OCI-LY1 (cell line): Measurements from ENCODE around the gene SLC5A3.
A peak's percentile ranks its signal among the peaks of the same experiment; 100 is the strongest.

Experiments
- H2AFZ ChIP-seq: fragments of 200-600 bp; sonication (generic), shearing (Covaris generic); 2 replicates; pipeline ENCODE4 v1.6.0; 2014; ENCODE audit warnings: antibody characterized with exemption, mild to moderate bottlenecking, low read length
- H3F3A ChIP-seq: fragments of 200-600 bp; sonication (generic), shearing (Covaris generic); 2 replicates; pipeline ENCODE4 v1.6.0; 2014; ENCODE audit warnings: mild to moderate bottlenecking, antibody characterized with exemption, low read length, moderate library complexity; ENCODE audit not compliant: insufficient read depth
- H3K27ac ChIP-seq: fragments of 200-600 bp; sonication (generic); 2 replicates; pipeline ENCODE4 v1.5.1; 2014; ENCODE audit warnings: low read length, mixed run types, mild to moderate bottlenecking, low read depth; ENCODE audit not compliant: poor library complexity, severe bottlenecking
- H3K27me3 ChIP-seq: fragments of 200-600 bp; sonication (generic); 2 replicates; pipeline ENCODE4 v1.6.0; 2014; ENCODE audit warnings: antibody characterized with exemption, mild to moderate bottlenecking, low read length, moderate library complexity; ENCODE audit not compliant: insufficient read depth
- H3K36me3 ChIP-seq: fragments of 200-600 bp; sonication (generic); 2 replicates; pipeline ENCODE4 v1.6.1; 2014; ENCODE audit warnings: mild to moderate bottlenecking, antibody characterized with exemption, low read length, moderate library complexity, mixed read lengths; ENCODE audit not compliant: insufficient read depth
- H3K4me1 ChIP-seq: fragments of 200-600 bp; sonication (generic); 2 replicates; pipeline ENCODE4 v1.5.1; 2014; ENCODE audit warnings: mild to moderate bottlenecking, low read length, moderate library complexity; ENCODE audit not compliant: insufficient read depth, severe bottlenecking
- H3K4me2 ChIP-seq: fragments of 200-600 bp; sonication (generic), shearing (Covaris generic); 2 replicates; pipeline ENCODE4 v1.6.1; 2014; ENCODE audit warnings: low read length
- H3K4me3 ChIP-seq: fragments of 200-600 bp; sonication (generic); 2 replicates; pipeline ENCODE4 v1.5.1; 2014; ENCODE audit warnings: low read length, low read depth, mild to moderate bottlenecking, mixed read lengths; ENCODE audit not compliant: poor library complexity, severe bottlenecking
- H3K79me2 ChIP-seq: fragments of 200-600 bp; shearing (Covaris generic); 2 replicates; pipeline ENCODE4 v1.6.1; 2016; ENCODE audit warnings: mixed run types, low read length, mixed read lengths; ENCODE audit not compliant: insufficient read depth
- H3K9ac ChIP-seq: fragments of 200-600 bp; sonication (generic), shearing (Covaris generic); 2 replicates; pipeline ENCODE4 v1.6.1; 2014; ENCODE audit warnings: mild to moderate bottlenecking, low read length, mixed read lengths
- H3K9me2 ChIP-seq: fragments of 200-600 bp; sonication (generic), shearing (Covaris generic); 2 replicates; pipeline ENCODE4 v1.6.1; 2014; ENCODE audit warnings: low read depth, mild to moderate bottlenecking, low read length, mixed read lengths
- H3K9me3 ChIP-seq: fragments of 200-600 bp; shearing (Covaris generic); 2 replicates; pipeline ENCODE4 v1.6.1; 2014; ENCODE audit warnings: low read length, mixed read lengths
- H4K20me1 ChIP-seq: fragments of 200-600 bp; sonication (generic), shearing (Covaris generic); 2 replicates; pipeline ENCODE4 v1.6.0; 2016; ENCODE audit warnings: mild to moderate bottlenecking, low read length; ENCODE audit not compliant: insufficient read depth
- CTCF ChIP-seq: fragments of 200-600 bp; sonication (generic), shearing (Covaris generic); IDR thresholded peaks from 2 replicates; pipeline ENCODE4 v1.5.1; 2017; ENCODE audit warnings: mild to moderate bottlenecking, antibody characterized with exemption, low read length, moderate library complexity, mixed read lengths
- EZH2 ChIP-seq: fragments of 200-600 bp; sonication (generic), shearing (Covaris generic); IDR thresholded peaks from 2 replicates; pipeline ENCODE4 v1.8.0; 2017; ENCODE audit warnings: borderline replicate concordance, mixed run types, mild to moderate bottlenecking, antibody characterized with exemption, low read length, moderate library complexity, mixed read lengths

SLC5A3 gene

DNA sequence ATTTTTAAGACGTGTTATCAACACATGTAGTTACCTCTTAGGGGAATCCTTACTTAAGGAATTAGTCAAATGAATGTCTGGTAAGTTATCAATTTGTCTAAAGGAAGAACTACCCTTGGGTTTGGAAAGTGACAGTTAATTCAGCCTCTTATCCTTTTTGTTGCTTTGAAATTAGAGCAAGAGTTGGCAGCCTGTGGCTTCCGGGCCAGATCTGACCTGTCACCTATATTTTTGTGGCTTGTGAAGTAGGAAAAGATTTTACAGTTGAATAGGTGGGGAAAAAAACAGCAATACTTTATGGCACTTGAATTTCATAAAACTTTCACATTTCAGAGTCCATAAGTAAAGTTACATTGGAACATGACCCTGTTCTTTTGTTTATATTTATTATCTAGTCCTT is 5.5 kb downstream of the SLC5A3 start:
- Histone ChIP-seq H3F3A (no peaks in the 10 kb centered on the region), H3K9ac (no peak overlapping the region), H3K4me2 (peak overlapping the region; percentile 10; the same call in 1 of the 2 replicates), H3K4me3 (no peak overlapping the region), H3K27ac (no peak overlapping the region), H3K9me3 (no peaks in the 10 kb centered on the region), H2AFZ (no peak overlapping the region), H3K9me2 (no peaks in the 10 kb centered on the region), H3K4me1 (peaks cover 80% of the 10 kb centered on the region), H4K20me1 (no peaks in the 10 kb centered on the region), H3K36me3 (peaks cover 87% of the 10 kb centered on the region), H3K27me3 (no peaks in the 10 kb centered on the region), H3K79me2 (peaks cover 98% of the 10 kb centered on the region)
- TF ChIP-seq EZH2: no peak
- no peak for TF ChIP-seq CTCF

- H3K79me2 ChIP-seq: peaks cover 99% of the 10 kb centered on the region
- H4K20me1 ChIP-seq: no peaks in the 10 kb centered on the region
- H3K27ac ChIP-seq: no peak overlapping the region
- TF ChIP-seq EZH2: no peak
- no peak for TF ChIP-seq CTCF
- no peak overlapping the region for H3K4me3 ChIP-seq
- H3F3A ChIP-seq: no peaks in the 10 kb centered on the region
- no peaks in the 10 kb centered on the region for H3K27me3 ChIP-seq
- no peak overlapping the region for H2AFZ ChIP-seq
- H3K9ac ChIP-seq: no peak overlapping the region
- peaks cover 86% of the 10 kb centered on the region for H3K36me3 ChIP-seq
- peaks cover 67% of the 10 kb centered on the region for H3K4me1 ChIP-seq
- H3K9me3 ChIP-seq: no peaks in the 10 kb centered on the region
- H3K9me2 ChIP-seq: no peaks in the 10 kb centered on the region
- no peak overlapping the region for H3K4me2 ChIP-seq
Measured at GRCh38 chr21:34080710-34081109, 7.3 kb downstream of the SLC5A3 start.

- H2AFZ ChIP-seq: no peak overlapping the region
- TF ChIP-seq EZH2 (no peak), CTCF (no peak)
- no peaks in the 10 kb centered on the region for H3F3A ChIP-seq
- H3K27me3 ChIP-seq: no peaks in the 10 kb centered on the region
- peaks cover 88% of the 10 kb centered on the region for H3K36me3 ChIP-seq
- H3K4me3 ChIP-seq: no peak overlapping the region
- no peaks in the 10 kb centered on the region for H3K9me3 ChIP-seq
- H3K79me2 ChIP-seq: peaks cover 99% of the 10 kb centered on the region
- no peaks in the 10 kb centered on the region for H4K20me1 ChIP-seq
- H3K4me2 ChIP-seq: no peak overlapping the region
- no peak overlapping the region for H3K9ac ChIP-seq
- no peak overlapping the region for H3K27ac ChIP-seq
- H3K9me2 ChIP-seq: no peaks in the 10 kb centered on the region
- H3K4me1 ChIP-seq: peaks cover 53% of the 10 kb centered on the region
Measured at GRCh38 chr21:34082769-34083168, 9.4 kb downstream of the SLC5A3 start.
